ENCODE measurements around the gene FBXL16. TPM values are rescaled to one million over a fixed set of nuclear protein-coding genes. Genes with fewer than 3 reads are reported as not detected.

Gene FBXL16
- total and polyA plus RNA-seq, 9 of the 15 experiments (the other 6 are each of a cell fraction or from before 2014, with no cell fraction given) = 0.21 to 8.2 (median 1.7) TPM

DNA sequence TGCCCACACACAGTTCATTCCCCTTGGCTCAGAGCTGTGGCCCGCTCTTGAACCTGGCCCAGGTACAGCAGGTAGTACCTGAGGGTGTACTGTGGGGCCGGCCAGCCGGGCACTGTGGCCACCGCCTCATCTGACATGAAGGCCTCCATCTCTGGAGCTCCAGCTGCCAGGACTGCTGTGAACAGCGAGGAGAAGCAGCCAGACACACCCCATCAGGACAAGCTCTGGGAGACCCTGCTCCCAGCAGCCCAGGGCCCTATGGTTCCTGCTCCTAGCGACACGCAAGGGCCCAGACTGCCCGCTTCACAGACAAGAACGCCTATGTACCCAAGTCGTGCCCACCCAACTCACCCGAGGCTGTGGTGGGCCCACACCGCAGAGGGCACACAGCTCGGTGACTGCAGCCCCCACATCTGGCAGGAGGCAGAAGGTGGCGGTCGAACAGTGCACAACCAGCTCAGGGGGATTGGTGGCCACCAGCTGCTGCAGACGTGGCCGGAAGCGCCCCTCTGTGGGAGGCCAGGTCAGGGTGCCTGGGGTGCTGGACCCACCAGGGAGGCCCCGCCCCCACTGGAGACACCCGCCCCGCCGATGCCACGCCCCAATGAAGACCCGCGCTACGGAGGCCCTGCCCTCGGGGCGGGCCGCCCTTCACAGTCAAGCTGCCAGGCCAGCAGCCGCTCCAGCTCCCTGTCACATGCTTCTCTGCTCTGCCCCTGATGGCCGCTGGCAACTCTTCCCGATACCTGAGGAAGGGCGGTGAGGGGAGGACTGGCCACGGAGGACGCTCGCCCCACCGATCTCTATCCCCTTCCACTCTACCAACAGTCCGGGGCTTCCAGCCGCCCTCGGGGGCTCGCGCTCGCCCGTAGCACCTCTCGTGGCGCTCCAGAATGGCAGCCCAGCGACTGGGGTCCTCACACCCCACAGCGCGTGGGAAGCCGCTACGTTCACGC lies 26.5 kb downstream of the FBXL16 start (continued):
- TF ChIP-seq CAMTA2 (CRISPR knock-in tag; conservative IDR thresholded peaks at IDR 0.05) (no peak), POLR2G (IDR thresholded peaks at IDR 0.05; ENCODE audit: low read depth, low read length) (peak; percentile 67), RBFOX2 (IDR thresholded peaks at IDR 0.05; ENCODE audit: low read depth, low read length) (peak; percentile 65), JUND (IDR thresholded peaks at IDR 0.05; ENCODE audit: borderline replicate concordance, low read depth, low read length) (no peak), JUND (tag; IDR thresholded peaks at IDR 0.05; ENCODE audit: borderline replicate concordance, low read depth, low read length) (no peak), EGR1 (conservative IDR thresholded peaks at IDR 0.05) (peak; percentile 31; the same call in 1 of the 2 replicates), ZNF79 (CRISPR knock-in tag; IDR thresholded peaks at IDR 0.05; ENCODE audit: low read depth) (no peak), MCM7 (IDR thresholded peaks at IDR 0.05) (no peak), ZNF551 (CRISPR knock-in tag; IDR thresholded peaks at IDR 0.05) (no peak), BMI1 (IDR thresholded peaks at IDR 0.05; ENCODE audit: low read length) (no peak), NFYB (IDR thresholded peaks at IDR 0.05; ENCODE audit: extremely low read depth, insufficient read length) (no peak), DMBX1 (CRISPR knock-in tag; IDR thresholded peaks at IDR 0.05; ENCODE audit: borderline replicate concordance) (no peak), RNF219 (CRISPR knock-in tag; IDR thresholded peaks at IDR 0.05) (no peak), LCOR (CRISPR knock-in tag; IDR thresholded peaks at IDR 0.05) (no peak), ZNF592 (IDR thresholded peaks at IDR 0.05) (no peak), SREBF1 (IDR thresholded peaks at IDR 0.05; ENCODE audit: borderline replicate concordance, low read depth, low read length) (no peak), CBX5 (IDR thresholded peaks at IDR 0.05; ENCODE audit: borderline replicate concordance, low read depth) (no peak)
- TF ChIP-seq, protein P1, sequence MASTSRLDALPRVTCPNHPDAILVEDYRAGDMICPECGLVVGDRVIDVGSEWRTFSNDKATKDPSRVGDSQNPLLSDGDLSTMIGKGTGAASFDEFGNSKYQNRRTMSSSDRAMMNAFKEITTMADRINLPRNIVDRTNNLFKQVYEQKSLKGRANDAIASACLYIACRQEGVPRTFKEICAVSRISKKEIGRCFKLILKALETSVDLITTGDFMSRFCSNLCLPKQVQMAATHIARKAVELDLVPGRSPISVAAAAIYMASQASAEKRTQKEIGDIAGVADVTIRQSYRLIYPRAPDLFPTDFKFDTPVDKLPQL (IDR thresholded peaks at IDR 0.05; ENCODE audit: extremely low read depth, insufficient read length) = no peak
- TF ChIP-seq, protein P2, sequence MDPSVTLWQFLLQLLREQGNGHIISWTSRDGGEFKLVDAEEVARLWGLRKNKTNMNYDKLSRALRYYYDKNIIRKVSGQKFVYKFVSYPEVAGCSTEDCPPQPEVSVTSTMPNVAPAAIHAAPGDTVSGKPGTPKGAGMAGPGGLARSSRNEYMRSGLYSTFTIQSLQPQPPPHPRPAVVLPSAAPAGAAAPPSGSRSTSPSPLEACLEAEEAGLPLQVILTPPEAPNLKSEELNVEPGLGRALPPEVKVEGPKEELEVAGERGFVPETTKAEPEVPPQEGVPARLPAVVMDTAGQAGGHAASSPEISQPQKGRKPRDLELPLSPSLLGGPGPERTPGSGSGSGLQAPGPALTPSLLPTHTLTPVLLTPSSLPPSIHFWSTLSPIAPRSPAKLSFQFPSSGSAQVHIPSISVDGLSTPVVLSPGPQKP (CRISPR knock-in tag; IDR thresholded peaks at IDR 0.05) = no peak

Measured in K562 (cell line).